H9 (cell line): ENCODE measurements around the gene DNAJC1. TPM values are rescaled to one million over a fixed set of nuclear protein-coding genes. Genes with fewer than 3 reads are reported as not detected.
A peak's percentile ranks its signal among the peaks of the same experiment; 100 is the strongest.

Source experiments
- DNase-seq: peaks from one replicate; pipeline ENCODE4 v3.0.0-alpha.2; 2017
- H2AFZ ChIP-seq: one replicate; pipeline ENCODE4 v1.6.1; 2013; ENCODE audit warnings: mild to moderate bottlenecking, low read length, control low read depth, moderate library complexity
- H2AK5ac ChIP-seq: 2 replicates; pipeline ENCODE4 v1.6.1; 2013; ENCODE audit warnings: low read length, control low read depth, mixed read lengths; ENCODE audit not compliant: insufficient read length
- H2BK120ac ChIP-seq: one replicate; pipeline ENCODE4 v1.6.1; 2013; ENCODE audit warnings: low read depth, mild to moderate bottlenecking, low read length, control low read depth, inconsistent platforms; ENCODE audit not compliant: poor library complexity, severe bottlenecking
- H2BK12ac ChIP-seq: 2 replicates; pipeline ENCODE4 v1.6.1; 2013; ENCODE audit warnings: low read length, control low read depth, mixed read lengths, low read depth; ENCODE audit not compliant: insufficient read length
- H2BK15ac ChIP-seq: 2 replicates; pipeline ENCODE4 v1.6.1; 2013; ENCODE audit warnings: low read depth, low read length, control low read depth
- H2BK20ac ChIP-seq: one replicate; pipeline ENCODE4 v1.6.1; 2013; ENCODE audit warnings: low read depth, mild to moderate bottlenecking, low read length, control low read depth, inconsistent platforms; ENCODE audit not compliant: poor library complexity, severe bottlenecking
- H2BK5ac ChIP-seq: 2 replicates; pipeline ENCODE4 v1.6.1; 2013; ENCODE audit warnings: low read length, control low read depth, mixed read lengths; ENCODE audit not compliant: insufficient read length
- H3K14ac ChIP-seq: 2 replicates; pipeline ENCODE4 v1.6.1; 2013; ENCODE audit warnings: low read length, control low read depth; ENCODE audit not compliant: insufficient read depth
- H3K18ac ChIP-seq: 2 replicates; pipeline ENCODE4 v1.6.1; 2013; ENCODE audit warnings: low read depth, mild to moderate bottlenecking, mixed read lengths, low read length, control low read depth; ENCODE audit not compliant: insufficient read length
- H3K23ac ChIP-seq: 2 replicates; pipeline ENCODE4 v1.6.1; 2013; ENCODE audit warnings: low read length, control low read depth, mixed read lengths, low read depth; ENCODE audit not compliant: insufficient read length
- H3K23me2 ChIP-seq: 2 replicates; pipeline ENCODE4 v1.6.1; 2013; ENCODE audit warnings: low read depth, mild to moderate bottlenecking, mixed read lengths, low read length, control low read depth; ENCODE audit not compliant: insufficient read length, poor library complexity, severe bottlenecking
- H3K27ac ChIP-seq: 2 replicates; pipeline ENCODE4 v1.5.1; 2013; ENCODE audit warnings: low read length, control low read depth, mixed read lengths, low read depth; ENCODE audit not compliant: insufficient read length
- H3K27me3 ChIP-seq: 2 replicates; pipeline ENCODE4 v1.6.1; 2013; ENCODE audit warnings: low read length, control low read depth, inconsistent platforms; ENCODE audit not compliant: insufficient read depth
- H3K4ac ChIP-seq: 2 replicates; pipeline ENCODE4 v1.6.1; 2013; ENCODE audit warnings: low read depth, mild to moderate bottlenecking, control low read depth, inconsistent platforms, low read length, moderate library complexity
- H3K4me1 ChIP-seq: 2 replicates; pipeline ENCODE4 v1.6.1; 2013; ENCODE audit warnings: low read length, control low read depth, inconsistent platforms; ENCODE audit not compliant: insufficient read depth
- H3K4me2 ChIP-seq: 2 replicates; pipeline ENCODE4 v1.6.1; 2013; ENCODE audit warnings: low read length, control low read depth, mixed read lengths; ENCODE audit not compliant: insufficient read length, insufficient read depth
- H3K56ac ChIP-seq: 2 replicates; pipeline ENCODE4 v1.6.1; 2013; ENCODE audit warnings: low read depth, mild to moderate bottlenecking, mixed read lengths, low read length, control low read depth; ENCODE audit not compliant: insufficient read length
- H3K79me1 ChIP-seq: 2 replicates; pipeline ENCODE4 v1.6.1; 2013; ENCODE audit warnings: low read depth, mild to moderate bottlenecking, moderate library complexity, low read length, control low read depth, inconsistent platforms; ENCODE audit not compliant: insufficient read depth, poor library complexity, severe bottlenecking
- H3K79me2 ChIP-seq: 2 replicates; pipeline ENCODE4 v1.6.1; 2013; ENCODE audit warnings: low read length, control low read depth, inconsistent platforms; ENCODE audit not compliant: insufficient read depth
- H3K9ac ChIP-seq: 2 replicates; pipeline ENCODE4 v1.6.1; 2013; ENCODE audit warnings: low read length, control low read depth, mixed read lengths; ENCODE audit not compliant: insufficient read length; ENCODE audit errors: extremely low read depth
- H3K9me3 ChIP-seq: one replicate; pipeline ENCODE4 v1.6.1; 2013; ENCODE audit warnings: low read depth, low read length, inconsistent platforms; ENCODE audit not compliant: control insufficient read depth
- H3T11ph ChIP-seq: one replicate; pipeline ENCODE4 v1.6.1; 2013; ENCODE audit warnings: mild to moderate bottlenecking, low read length, control low read depth, inconsistent platforms
- H4K20me1 ChIP-seq: one replicate; pipeline ENCODE4 v1.6.1; 2013; ENCODE audit not compliant: control insufficient read depth, insufficient read length, insufficient read depth
- H4K5ac ChIP-seq: 2 replicates; pipeline ENCODE4 v1.6.1; 2013; ENCODE audit warnings: low read depth, mild to moderate bottlenecking, mixed read lengths, low read length, control low read depth; ENCODE audit not compliant: insufficient read length
- H4K8ac ChIP-seq: replicated peaks from 2 replicates; pipeline ENCODE4 v1.6.1; 2013; ENCODE audit warnings: low read length, control low read depth, mixed read lengths, low read depth; ENCODE audit not compliant: insufficient read length
- H4K91ac ChIP-seq: 2 replicates; pipeline ENCODE4 v1.6.1; 2013; ENCODE audit warnings: low read depth, mild to moderate bottlenecking, moderate library complexity, mixed read lengths, low read length, control low read depth; ENCODE audit not compliant: insufficient read length
- H3K27ac Mint-ChIP-seq, 3 experiments: 2 replicates in 2 of 3; 3 replicates in 1 of 3; pipeline ENCODE4 v1.8.0; 2020 to 2021; ENCODE audit warnings: mixed read lengths in 3 of 3, mild to moderate bottlenecking in 1 of 3, moderate library complexity in 1 of 3
- H3K27me3 Mint-ChIP-seq: 2 replicates; pipeline ENCODE4 v1.8.0; 2021; ENCODE audit warnings: low read depth, mild to moderate bottlenecking, moderate library complexity, mixed read lengths
- H3K36me3 Mint-ChIP-seq, 3 experiments: 2 replicates in 2 of 3; 3 replicates in 1 of 3; pipeline ENCODE4 v1.8.0; 2020 to 2021; ENCODE audit warnings: low read depth in 3 of 3, mixed read lengths in 3 of 3; ENCODE audit not compliant: insufficient read depth in 1 of 3
- H3K4me1 Mint-ChIP-seq, 2 experiments: 2 replicates each; pipeline ENCODE4 v1.8.0; 2020; ENCODE audit warnings: mixed read lengths in 2 of 2
- H3K4me3 Mint-ChIP-seq, 2 experiments: 2 replicates in 1 of 2; 3 replicates in 1 of 2; pipeline ENCODE4 v1.8.0; 2020 to 2021; ENCODE audit warnings: mild to moderate bottlenecking in 2 of 2, mixed read lengths in 2 of 2, moderate library complexity in 1 of 2
- H3K9me3 Mint-ChIP-seq, 2 experiments: 2 replicates in 1 of 2; 3 replicates in 1 of 2; pipeline ENCODE4 v1.8.0; 2020; ENCODE audit warnings: mild to moderate bottlenecking in 2 of 2, mixed read lengths in 2 of 2, moderate library complexity in 1 of 2
- WGBS: extraction: QIAGEN DNeasy Blood & Tissue Kit; methylation state at CpG from one replicate; pipeline ENCODE4 v1.1.7; 2013; ENCODE audit warnings: missing lambda C conversion rate, low lambda C conversion rate, mixed read lengths; ENCODE audit not compliant: insufficient read length; ENCODE audit errors: extremely low coverage; 5-methylcytosine and 5-hydroxymethylcytosine counted together
- total RNA-seq: library from RNA; stranded (reverse); gene quantifications from 2 replicates; pipeline ENCODE4 v1.2.1, GENCODE V29; 2021
- TF ChIP-seq, protein P1 (sequence below): fragments of 200-600 bp; sonication (generic); conservative IDR thresholded peaks from 3 replicates; pipeline ENCODE4 v1.8.0; 2021; ENCODE audit warnings: antibody characterized with exemption, mild to moderate bottlenecking

DNAJC1 gene
- total RNA-seq, 1 experiment from 2014 or later, result 11.2 TPM

DNA sequence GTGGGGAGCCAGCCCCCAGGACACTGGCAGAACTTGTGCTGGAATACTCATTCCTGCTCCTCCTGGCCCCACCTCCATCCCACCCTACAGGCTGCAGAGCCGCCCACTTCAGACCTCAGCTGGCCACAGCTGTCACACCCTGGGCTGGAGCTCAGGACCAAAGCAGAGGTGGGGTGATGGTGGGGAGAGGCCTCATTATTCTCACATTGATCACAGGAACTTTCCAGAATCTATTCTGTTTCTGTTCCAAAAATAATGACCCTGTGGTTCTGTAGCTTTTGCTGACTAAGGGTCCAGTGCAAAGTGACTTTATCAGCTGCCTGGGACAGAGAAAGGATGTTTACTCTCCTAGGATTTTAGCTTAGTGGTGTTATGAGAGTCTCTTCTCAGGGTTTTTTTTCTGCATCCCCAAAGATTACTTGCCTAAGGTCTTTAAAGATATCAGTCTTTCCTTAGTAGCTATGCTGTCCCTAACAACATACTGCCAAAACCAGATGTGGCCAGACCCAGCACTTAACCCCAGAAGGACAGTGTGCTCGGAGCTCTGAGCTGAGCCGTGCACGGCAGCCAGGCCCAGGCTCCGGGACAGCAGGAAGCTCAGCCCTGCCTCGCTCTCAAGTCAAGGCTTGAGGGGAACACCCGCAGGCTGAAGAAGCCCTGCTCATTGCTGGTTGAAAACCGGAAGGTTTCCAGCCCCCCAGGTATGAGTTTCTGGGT, 246.2 kb downstream of the DNAJC1 start:
- H3K27ac Mint-ChIP-seq, result peak overlapping the region; percentile 72 to 86 (median 77); a peak in 6 of 7 replicates

More for the DNA sequence above, 246.2 kb downstream of the DNAJC1 start:
- H3K4me1 Mint-ChIP-seq, result peaks cover 46 to 50% of the 10 kb centered on the region in 2 experiments
- no peak for DNase-seq
- Histone ChIP-seq H3K27ac (no peak overlapping the region), H3K79me1 (no peaks in the 10 kb centered on the region), H2AFZ (no peak overlapping the region), H2BK12ac (no peak overlapping the region), H3K14ac (no peak overlapping the region), H3K27me3 (no peaks in the 10 kb centered on the region), H2BK5ac (no peak overlapping the region), H3K79me2 (no peaks in the 10 kb centered on the region), H3K4ac (no peak overlapping the region), H3K4me1 (peaks cover 5% of the 10 kb centered on the region; the same call in 1 of the 2 replicates), H3T11ph (no peak overlapping the region), H2BK15ac (no peak overlapping the region), H3K18ac (no peak overlapping the region), H3K23ac (no peak overlapping the region), H2BK120ac (no peak overlapping the region), H4K91ac (no peak overlapping the region), H2AK5ac (no peak overlapping the region), H3K4me2 (no peak overlapping the region), H4K8ac (no peak overlapping the region), H4K20me1 (no peaks in the 10 kb centered on the region), H4K5ac (no peak overlapping the region), H3K23me2 (no peaks in the 10 kb centered on the region), H2BK20ac (no peak overlapping the region), H3K56ac (no peak overlapping the region), H3K9ac (no peak overlapping the region), H3K9me3 (no peaks in the 10 kb centered on the region)
- no peak overlapping the region for H3K4me3 Mint-ChIP-seq
- TF ChIP-seq, protein P1, sequence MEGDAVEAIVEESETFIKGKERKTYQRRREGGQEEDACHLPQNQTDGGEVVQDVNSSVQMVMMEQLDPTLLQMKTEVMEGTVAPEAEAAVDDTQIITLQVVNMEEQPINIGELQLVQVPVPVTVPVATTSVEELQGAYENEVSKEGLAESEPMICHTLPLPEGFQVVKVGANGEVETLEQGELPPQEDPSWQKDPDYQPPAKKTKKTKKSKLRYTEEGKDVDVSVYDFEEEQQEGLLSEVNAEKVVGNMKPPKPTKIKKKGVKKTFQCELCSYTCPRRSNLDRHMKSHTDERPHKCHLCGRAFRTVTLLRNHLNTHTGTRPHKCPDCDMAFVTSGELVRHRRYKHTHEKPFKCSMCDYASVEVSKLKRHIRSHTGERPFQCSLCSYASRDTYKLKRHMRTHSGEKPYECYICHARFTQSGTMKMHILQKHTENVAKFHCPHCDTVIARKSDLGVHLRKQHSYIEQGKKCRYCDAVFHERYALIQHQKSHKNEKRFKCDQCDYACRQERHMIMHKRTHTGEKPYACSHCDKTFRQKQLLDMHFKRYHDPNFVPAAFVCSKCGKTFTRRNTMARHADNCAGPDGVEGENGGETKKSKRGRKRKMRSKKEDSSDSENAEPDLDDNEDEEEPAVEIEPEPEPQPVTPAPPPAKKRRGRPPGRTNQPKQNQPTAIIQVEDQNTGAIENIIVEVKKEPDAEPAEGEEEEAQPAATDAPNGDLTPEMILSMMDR, result no peak
- H3K27me3 Mint-ChIP-seq, result no peaks in the 10 kb centered on the region
- H3K36me3 Mint-ChIP-seq, result no peaks in the 10 kb centered on the region; a peak in 1 of 7 replicates
- no CpG with 5 or more reads among the region's 8 CpGs for WGBS
- H3K9me3 Mint-ChIP-seq, result no peaks in the 10 kb centered on the region; a peak in 1 of 5 replicates
